Kidney (tissue), 14 donors: ENCODE data around the gene ITPK1. TPM values are rescaled to one million over a fixed set of nuclear protein-coding genes. Genes with fewer than 3 reads are reported as not detected.
"Not testable (repeated sequence)": the region's sequence is repeated elsewhere in the genome, so short reads cannot be mapped to it uniquely, and the experiment has no call there.

Source experiments
- DNase-seq, 5 donors: peaks; one replicate each; pipeline ENCODE4 v3.0.0-alpha.2; 2013 to 2020
- FAIRE-seq: peaks from 2 replicates; lab custom pipeline; 2012; peaks lifted over from hg19 to GRCh38; lab: Jason Lieb, UNC
- H3K27ac ChIP-seq, 2 donors: one replicate each; pipeline ENCODE4 v1.7.0; 2013; ENCODE audit warnings: low read depth in 2 of 2, low read length in 2 of 2, inconsistent platforms in 1 of 2
- H3K27me3 ChIP-seq: one replicate; pipeline ENCODE4 v1.7.1; 2013; ENCODE audit warnings: low read length, inconsistent platforms; ENCODE audit not compliant: control insufficient read depth, insufficient read depth
- H3K36me3 ChIP-seq, 3 donors: one replicate each; pipeline versions ENCODE4 v1.7.0 to v1.7.1; 2013; ENCODE audit warnings: low read length in 3 of 3, control low read depth in 1 of 3, inconsistent platforms in 1 of 3; ENCODE audit not compliant: insufficient read depth in 3 of 3, control insufficient read depth in 2 of 3
- H3K4me1 ChIP-seq, 3 donors: one replicate each; pipeline versions ENCODE4 v1.7.0 to v1.7.1; 2013; ENCODE audit warnings: low read length in 3 of 3, inconsistent platforms in 1 of 3, low read depth in 1 of 3; ENCODE audit not compliant: control insufficient read depth in 2 of 3, insufficient read depth in 2 of 3
- H3K4me3 ChIP-seq, 3 donors: one replicate each; pipeline versions ENCODE4 v1.7.0 to v1.8.1; 2013; ENCODE audit warnings: low read length in 3 of 3, control low read depth in 1 of 3, inconsistent platforms in 1 of 3
- H3K9ac ChIP-seq, 3 donors: one replicate each; pipeline versions ENCODE4 v1.7.0 to v1.7.1; 2013; ENCODE audit warnings: low read length in 3 of 3, control low read depth in 1 of 3, inconsistent platforms in 1 of 3
- H3K9me3 ChIP-seq, 3 donors: one replicate each; pipeline versions ENCODE4 v1.7.0 to v1.7.1; 2013; ENCODE audit warnings: low read length in 3 of 3, control low read depth in 1 of 3, inconsistent platforms in 1 of 3; ENCODE audit not compliant: control insufficient read depth in 2 of 3, insufficient read depth in 1 of 3
- CTCF ChIP-seq: IDR thresholded peaks from 3 replicates; pipeline ENCODE4 v1.5.1; 2012; ENCODE audit warnings: mild to moderate bottlenecking, moderate library complexity, borderline replicate concordance; ENCODE audit not compliant: insufficient read depth; ENCODE audit errors: extremely low read depth
- intact Hi-C: fragments of 100-400 bp; cut with DNase I; formaldehyde crosslinking; loops from one replicate; pipeline ENCODE4 v1.11.1; 2022
- polyA plus RNA-seq: library from polyadenylated mRNA; stranded (reverse); fragments of 350-450 nt; fragmentation: Illumina TruSeq; extraction: RNeasy Lipid Tissue Mini Kit (QIAGEN cat#74804); gene quantifications from one replicate; pipeline ENCODE4 v1.2.3, GENCODE V29; 2014; ENCODE audit warnings: low read depth, low replicate concordance; ENCODE audit not compliant: insufficient read depth
- total RNA-seq: library from RNA; stranded (reverse); fragmentation: NEBNext Ultra II Directional; extraction: Animal tissue kit (Norgen Biotek cat#: 25700); gene quantifications from one replicate; pipeline ENCODE4 v1.2.1, GENCODE V29; 2021
- donor health status: control.
- donor health status: control.
- donor health status: control.
- donor health status: control.
- donor health status: control.
- donor health status: DM: yes; HTN: yes; CAD: no.
- donor health status: Normal renal cell carcinoma (clear cell type).

ITPK1 gene
- total and polyA plus RNA-seq, 2 donors from 2014 or later, result 43.6 to 92.0 TPM

DNA sequence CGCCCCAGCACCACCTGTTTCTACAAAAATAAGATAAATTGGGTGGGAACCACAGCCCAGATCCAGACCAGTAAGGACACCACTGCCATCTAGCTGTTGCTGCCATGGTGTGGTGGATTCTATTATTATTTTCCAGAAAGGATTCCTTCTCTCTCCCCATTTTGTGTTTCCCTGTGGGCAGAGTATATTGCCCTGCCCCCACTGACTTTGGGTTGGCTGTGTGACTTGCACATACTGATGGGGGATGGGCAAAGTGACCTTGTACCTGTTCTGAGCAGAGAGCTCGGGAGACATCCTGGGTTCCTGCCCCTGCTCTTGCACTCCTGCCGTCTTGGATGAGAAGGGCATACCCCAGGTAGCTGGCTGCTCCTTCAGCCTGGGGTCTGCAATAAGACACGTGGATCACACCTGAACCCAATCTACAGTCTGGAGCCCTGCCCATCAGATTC, 44.7 kb upstream of the ITPK1 start:
- Histone ChIP-seq H3K27ac (no peak overlapping the region), H3K4me3 (no peak overlapping the region), H3K36me3 (no peaks in the 10 kb centered on the region), H3K27me3 (no peaks in the 10 kb centered on the region), H3K9ac (no peak overlapping the region), H3K4me1 (no peaks in the 10 kb centered on the region), H3K9me3 (no peaks in the 10 kb centered on the region)
- intact Hi-C loops, result no loop called here
- DNase-seq (peak in 3 of 5 donors; percentile 22 to 29 (median 29)), FAIRE-seq (no peak)
- peak; percentile 18 for TF ChIP-seq CTCF

DNA sequence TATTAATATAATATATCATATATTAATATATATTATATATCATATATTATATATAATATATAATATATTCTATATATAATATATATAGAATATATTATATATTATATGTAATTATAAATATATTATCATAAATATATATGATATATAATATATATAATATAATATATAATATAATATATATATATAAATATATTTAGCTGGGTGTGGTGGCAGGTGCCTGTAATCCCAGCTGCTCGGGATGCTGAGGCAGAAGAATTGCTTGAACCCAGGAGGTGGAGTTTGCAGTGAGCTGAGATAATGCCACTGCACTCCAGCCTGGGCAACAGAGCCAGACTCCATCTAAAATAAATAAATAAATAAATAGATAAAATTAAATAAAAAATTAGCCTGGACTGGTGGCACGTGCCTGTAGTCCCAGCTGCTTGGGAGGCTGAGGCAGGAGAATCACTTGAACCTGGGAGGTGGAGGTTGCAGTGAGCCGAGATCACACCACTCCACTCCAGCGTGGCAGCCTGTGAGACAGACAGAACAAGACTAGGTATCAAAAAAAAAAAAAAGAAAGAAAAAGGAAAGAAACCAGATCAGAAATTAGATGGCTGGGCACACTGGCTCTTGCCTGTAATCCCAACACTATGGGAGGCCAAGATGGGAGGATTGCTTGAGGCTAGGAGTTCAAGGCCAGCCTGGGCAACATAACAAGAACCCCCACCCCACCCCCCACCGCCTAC, 44.1 kb upstream of the ITPK1 start:
- H3K4me1 ChIP-seq, DNase-seq, H3K27ac ChIP-seq, H3K9ac ChIP-seq, H3K4me3 ChIP-seq, intact Hi-C loops, H3K27me3 ChIP-seq, FAIRE-seq, H3K36me3 ChIP-seq, H3K9me3 ChIP-seq: not testable (repeated sequence)

GRCh38 chr14:93158349-93158748, 42.6 kb upstream of the ITPK1 start:
- FAIRE-seq, intact Hi-C loops, H3K36me3 ChIP-seq, H3K9me3 ChIP-seq, H3K27ac ChIP-seq, H3K9ac ChIP-seq, H3K27me3 ChIP-seq, H3K4me1 ChIP-seq, H3K4me3 ChIP-seq: not testable (repeated sequence)
- DNase-seq, result peak in 1 of 5 donors; percentile 2

DNA sequence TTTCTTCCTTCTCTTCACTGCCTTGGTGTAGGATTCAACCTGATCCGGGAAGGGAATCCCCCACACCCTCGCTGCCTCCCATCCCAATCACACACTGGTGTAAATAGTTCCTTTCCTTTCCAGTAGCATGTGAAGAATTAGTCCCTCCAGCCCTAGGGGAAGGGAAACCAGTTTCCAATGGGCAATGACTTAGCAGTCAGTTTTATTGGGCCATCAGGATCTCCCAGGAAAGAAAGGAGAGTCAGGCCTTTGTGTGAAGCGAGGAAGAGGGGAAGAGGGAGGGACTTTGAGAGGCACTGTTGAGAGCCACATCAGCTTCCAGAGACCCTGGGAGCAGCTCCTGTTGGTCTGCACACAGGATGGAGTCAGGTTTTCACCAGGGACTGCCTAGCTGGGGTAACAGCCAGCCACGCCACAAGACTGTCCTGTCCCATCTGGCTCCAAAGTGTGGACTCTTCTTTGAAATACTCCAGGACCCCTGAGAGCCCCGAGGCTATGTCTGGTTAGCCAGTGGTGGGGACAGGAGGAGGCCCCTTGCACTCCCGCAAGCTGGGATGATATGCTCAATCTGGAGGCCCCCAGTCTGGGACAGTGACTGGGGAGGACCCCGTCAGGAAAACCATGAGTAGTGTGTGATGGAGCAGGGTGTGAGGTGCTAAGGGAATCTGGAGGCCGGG, 41.1 kb upstream of the ITPK1 start:
- intact Hi-C loops, result no loop called here
- Histone ChIP-seq H3K4me3 (no peak overlapping the region), H3K27ac (no peak overlapping the region), H3K27me3 (no peaks in the 10 kb centered on the region), H3K4me1 (no peaks in the 10 kb centered on the region), H3K9ac (no peak overlapping the region), H3K9me3 (no peaks in the 10 kb centered on the region), H3K36me3 (no peaks in the 10 kb centered on the region)
- TF ChIP-seq CTCF, result no peak
- DNase-seq, result peak in 1 of 5 donors; percentile 50
- no peak for FAIRE-seq
